GM10248 (cell line): ENCODE data around the gene TMED1.

Source experiments
- CTCF ChIA-PET: fragments of 300-600 bp; sonication (Branson Sonifier 250); formaldehyde crosslinking; extraction: SDS; loops from one replicate; lab custom pipeline; 2021; ENCODE audit warnings: antibody characterized with exemption; lab: Yijun Ruan, JAX
- POLR2A ChIA-PET: fragments of 350-650 bp; sonication (Branson Sonifier 250); formaldehyde crosslinking; extraction: SDS; loops from one replicate; lab custom pipeline; 2020; ENCODE audit warnings: antibody characterized with exemption; lab: Yijun Ruan, JAX
- DNase-seq: peaks from one replicate; pipeline ENCODE4 v3.0.0; 2012; ENCODE audit errors: extremely low spot score
- TF ChIP-seq, protein P1 (sequence below): IDR thresholded peaks from 2 replicates; pipeline ENCODE4 v1.5.1; 2012; ENCODE audit warnings: mild to moderate bottlenecking, low read depth; ENCODE audit errors: extremely low read depth, missing control alignments, control extremely low read depth

TMED1 gene

DNA sequence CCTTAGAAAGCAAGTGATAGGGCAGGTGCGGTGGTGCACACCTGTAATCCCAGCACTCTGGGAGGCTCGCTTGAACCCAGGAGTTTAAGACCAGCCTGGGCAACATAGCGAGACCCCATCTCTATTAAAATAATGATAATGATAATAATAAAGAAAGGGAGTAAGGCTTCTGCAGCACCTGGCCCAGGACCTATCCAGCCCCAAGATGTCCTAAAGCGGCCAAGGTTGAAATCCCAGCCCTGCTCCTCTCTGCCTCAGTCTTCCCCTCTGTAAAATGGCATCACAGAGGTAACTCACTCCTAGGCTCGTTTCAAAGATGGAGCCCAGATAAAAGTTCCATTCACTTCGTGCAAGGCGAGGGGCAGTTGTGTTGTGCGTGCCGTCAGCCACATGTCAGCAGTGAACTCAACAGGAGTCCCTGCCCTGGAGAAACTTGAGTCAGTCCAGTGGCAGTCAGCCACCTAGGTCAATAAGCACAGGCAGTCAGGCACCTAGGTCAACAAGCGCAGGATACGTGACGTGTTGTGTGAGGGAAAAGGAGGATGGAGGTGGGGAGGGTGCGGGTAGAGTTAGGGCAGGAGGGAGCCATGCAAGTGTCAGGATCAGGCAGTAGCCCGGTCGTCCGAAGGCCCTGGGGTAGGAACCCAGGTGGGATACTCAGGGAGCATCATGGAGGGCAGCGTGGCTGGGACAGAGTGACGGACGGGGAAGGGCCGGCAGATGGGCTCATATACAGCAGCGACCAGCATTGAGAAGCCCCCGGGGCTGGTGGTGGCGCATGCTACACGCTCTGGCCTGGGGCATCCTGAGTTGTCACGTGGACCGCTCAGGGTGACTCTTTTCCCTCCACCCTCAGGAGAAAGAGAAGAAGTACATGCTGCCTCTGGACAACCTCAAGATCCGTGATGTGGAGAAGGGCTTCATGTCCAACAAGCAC, 16.6 kb downstream of the TMED1 start:
- POLR2A ChIA-PET: no interaction called here
- TF ChIP-seq, protein P1, sequence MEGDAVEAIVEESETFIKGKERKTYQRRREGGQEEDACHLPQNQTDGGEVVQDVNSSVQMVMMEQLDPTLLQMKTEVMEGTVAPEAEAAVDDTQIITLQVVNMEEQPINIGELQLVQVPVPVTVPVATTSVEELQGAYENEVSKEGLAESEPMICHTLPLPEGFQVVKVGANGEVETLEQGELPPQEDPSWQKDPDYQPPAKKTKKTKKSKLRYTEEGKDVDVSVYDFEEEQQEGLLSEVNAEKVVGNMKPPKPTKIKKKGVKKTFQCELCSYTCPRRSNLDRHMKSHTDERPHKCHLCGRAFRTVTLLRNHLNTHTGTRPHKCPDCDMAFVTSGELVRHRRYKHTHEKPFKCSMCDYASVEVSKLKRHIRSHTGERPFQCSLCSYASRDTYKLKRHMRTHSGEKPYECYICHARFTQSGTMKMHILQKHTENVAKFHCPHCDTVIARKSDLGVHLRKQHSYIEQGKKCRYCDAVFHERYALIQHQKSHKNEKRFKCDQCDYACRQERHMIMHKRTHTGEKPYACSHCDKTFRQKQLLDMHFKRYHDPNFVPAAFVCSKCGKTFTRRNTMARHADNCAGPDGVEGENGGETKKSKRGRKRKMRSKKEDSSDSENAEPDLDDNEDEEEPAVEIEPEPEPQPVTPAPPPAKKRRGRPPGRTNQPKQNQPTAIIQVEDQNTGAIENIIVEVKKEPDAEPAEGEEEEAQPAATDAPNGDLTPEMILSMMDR: no peak
- DNase-seq: no peak
- CTCF ChIA-PET: interaction anchor here (1.6 to 2.8 kb wide), 2 partner anchors 10 to 17 kb away, joined by 8 to 14 read pairs; partner anchors contain the start of gene TMED1

DNA sequence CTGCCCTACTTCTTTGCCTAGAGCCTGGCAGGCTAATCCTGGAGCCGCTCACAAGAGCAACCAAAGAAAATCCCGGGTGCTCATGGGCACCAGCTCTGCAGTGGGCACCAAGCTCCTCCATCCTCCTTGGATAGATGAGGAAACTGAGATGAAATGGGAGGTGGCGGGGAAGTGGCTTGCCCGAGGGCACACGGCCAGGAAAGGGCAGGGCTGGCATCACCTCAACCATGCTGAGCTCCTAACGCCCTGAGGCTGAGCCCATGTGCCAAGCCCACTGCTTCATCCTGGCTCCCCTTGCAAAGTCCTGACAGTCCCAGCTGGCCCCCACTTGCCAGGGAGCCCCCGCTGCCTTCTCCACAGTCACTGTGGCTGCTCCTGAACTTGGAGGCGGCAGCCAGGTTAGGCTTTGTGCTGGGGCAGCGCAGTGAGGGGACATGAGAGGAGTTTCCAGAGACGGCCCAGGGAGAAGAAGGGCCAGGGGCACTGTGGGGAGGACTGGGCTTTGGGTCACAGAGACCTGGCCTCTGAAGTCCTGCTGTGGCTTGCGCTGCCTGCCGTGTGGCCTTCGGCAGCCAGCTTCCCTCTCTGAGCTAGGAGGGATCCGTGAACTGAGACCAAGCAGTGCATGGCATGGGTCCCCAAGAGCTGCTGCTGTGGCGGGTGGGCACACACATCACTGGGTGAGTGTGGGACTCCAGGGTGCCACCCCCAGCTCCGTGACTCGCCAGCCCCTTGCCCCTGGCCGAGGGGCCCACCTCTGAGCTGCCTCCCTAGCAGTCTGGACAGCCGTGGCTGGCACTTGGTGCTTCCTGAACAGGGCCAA, 17.5 kb downstream of the TMED1 start:
- DNase-seq: no peak
- TF ChIP-seq, protein P1: no peak
- POLR2A ChIA-PET: no interaction called here
- CTCF ChIA-PET: interaction anchor here (1.1 kb wide), 1 partner anchor 44 kb away, joined by 3 read pairs; no protein-coding TSS in a partner anchor

GRCh38 chr19:10817291-10818038, 18.5 kb downstream of the TMED1 start:
- CTCF ChIA-PET: interaction anchor here (1.1 kb wide), 1 partner anchor 45 kb away, joined by 3 read pairs; no protein-coding TSS in a partner anchor
- POLR2A ChIA-PET: no interaction called here
- no peak for DNase-seq
- TF ChIP-seq, protein P1: no peak

DNA sequence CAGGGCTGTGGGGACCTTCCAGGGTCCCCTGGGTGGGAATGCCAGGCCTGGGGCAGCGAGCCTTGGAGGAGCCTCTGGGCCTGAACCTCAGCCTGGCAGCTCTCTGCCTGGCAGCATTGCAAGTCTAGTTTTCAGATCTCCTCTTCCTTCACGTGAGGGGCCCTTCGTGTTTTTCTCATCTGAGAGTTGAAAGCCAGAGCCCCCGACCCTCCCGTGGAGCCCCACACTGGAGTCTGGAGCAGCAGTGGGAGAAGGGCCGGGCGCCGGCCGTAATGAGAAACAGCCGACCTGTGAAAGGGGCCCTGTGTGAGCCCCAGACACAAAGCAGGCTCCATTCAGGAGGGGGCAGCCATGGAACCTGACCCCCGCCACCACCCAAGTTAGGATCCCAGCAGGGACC, 19.3 kb downstream of the TMED1 start:
- TF ChIP-seq, protein P1: no peak
- ChIA-PET CTCF (no interaction called here), POLR2A (no interaction called here)
- no peak for DNase-seq

DNA sequence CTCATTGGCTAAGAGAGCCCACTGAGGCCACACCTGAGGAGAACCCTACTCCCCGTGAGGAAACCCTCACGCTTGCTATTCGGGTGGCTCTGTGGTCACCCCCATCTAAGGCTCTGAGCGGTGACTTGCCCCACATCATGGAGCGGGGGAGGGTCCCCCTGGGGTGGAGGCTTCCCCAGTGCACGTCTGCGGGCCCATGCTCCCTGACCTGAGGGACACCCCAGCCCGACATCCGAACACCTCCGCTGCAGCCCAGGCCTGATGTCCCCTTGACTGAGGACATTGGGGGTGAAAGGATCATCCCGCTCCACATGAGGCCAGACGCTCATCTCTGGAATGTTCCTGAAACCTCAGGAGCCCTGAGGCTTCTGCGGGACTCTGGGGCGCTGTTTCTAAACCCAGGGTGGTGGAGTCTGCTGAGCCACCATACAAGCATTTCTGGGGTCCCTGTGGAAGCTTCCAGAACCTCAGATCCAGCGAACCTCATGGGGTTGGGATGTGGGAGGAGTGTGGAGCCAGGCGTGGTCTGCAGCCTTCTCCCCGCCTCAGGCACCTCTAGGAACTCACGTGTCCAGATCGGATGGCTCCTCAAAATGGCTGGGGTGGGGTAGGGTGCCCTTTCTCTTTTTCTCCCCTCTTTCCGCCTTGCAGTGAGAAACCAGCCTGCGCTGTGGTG, 19.9 kb downstream of the TMED1 start:
- CTCF ChIA-PET: interaction anchor here (1.7 to 2.4 kb wide), 2 partner anchors 20 to 99 kb away, joined by 4 to 12 read pairs; partner anchors contain the start of genes DNM2 and TMED1
- TF ChIP-seq, protein P1: no peak
- POLR2A ChIA-PET: no interaction called here
- no peak for DNase-seq
